Panc1 (cell line): ENCODE data around the gene AKAP8L. TPM values are rescaled to one million over a fixed set of nuclear protein-coding genes. Genes with fewer than 3 reads are reported as not detected.

Experiments used
- ATAC-seq: fragments of 200-7000 bp; cut with Tn5 transposase; 2 replicates; pipeline ENCODE4 v1.9.1; 2020; ENCODE audit warnings: mild to moderate bottlenecking, moderate library complexity
- Bru-seq: library from RNA; stranded (reverse); fragments of 400-500 nt; gene quantifications from one replicate; lab custom pipeline; 2021; lab: Mats Ljungman, UMichigan
- BruChase-seq, 2 experiments: library from RNA; stranded (reverse); fragments of 400-500 nt; gene quantifications; one replicate each; lab custom pipeline; 2021; lab: Mats Ljungman, UMichigan
- BruUV-seq: library from RNA; stranded (reverse); fragments of 400-500 nt; replicated peaks from 2 replicates; lab custom pipeline; 2021; lab: Mats Ljungman, UMichigan
- CTCF ChIA-PET: fragments of 300-600 bp; sonication (Branson Sonifier 250); formaldehyde crosslinking; loops from one replicate; lab custom pipeline; 2022; ENCODE audit warnings: antibody characterized with exemption; lab: Charles Lee
- POLR2A ChIA-PET: fragments of 300-600 bp; sonication (Branson Sonifier 250); formaldehyde crosslinking; loops from one replicate; lab custom pipeline; 2022; ENCODE audit warnings: antibody characterized with exemption; lab: Charles Lee
- DNase-seq: peaks from one replicate; pipeline ENCODE4 v3.0.0-alpha.2; 2010; ENCODE audit warnings: low read depth, low spot score
- H3K27ac ChIP-seq: 2 replicates; pipeline ENCODE4 v1.5.1; 2011; ENCODE audit warnings: mild to moderate bottlenecking, low read length, inconsistent platforms
- H3K27me3 ChIP-seq: fragments of 200-500 bp; sonication (Bioruptor generic); 2 replicates; pipeline ENCODE4 v1.6.0; 2014; ENCODE audit warnings: low read length, inconsistent platforms; ENCODE audit not compliant: control insufficient read depth, insufficient read depth
- H3K36me3 ChIP-seq: fragments of 200-500 bp; sonication (Bioruptor generic); 2 replicates; pipeline ENCODE4 v1.5.1; 2014; ENCODE audit warnings: inconsistent platforms, mild to moderate bottlenecking, low read length, moderate library complexity; ENCODE audit not compliant: control insufficient read depth, insufficient read depth
- H3K4me1 ChIP-seq: 2 replicates; pipeline ENCODE4 v1.5.1; 2011; ENCODE audit warnings: inconsistent platforms, mild to moderate bottlenecking, low read length, moderate library complexity; ENCODE audit not compliant: control insufficient read depth, insufficient read depth
- H3K4me3 ChIP-seq, 2 experiments: 2 replicates each; pipeline ENCODE4 v1.5.1; 2011 to 2012; ENCODE audit warnings: low read depth in 2 of 2, low read length in 2 of 2, mild to moderate bottlenecking in 2 of 2, inconsistent platforms in 1 of 2, moderate library complexity in 1 of 2
- H3K9me3 ChIP-seq: fragments of 200-500 bp; sonication (Bioruptor generic); 2 replicates; pipeline ENCODE4 v1.5.1; 2014; ENCODE audit warnings: low read depth, mild to moderate bottlenecking, inconsistent platforms, low read length, moderate library complexity; ENCODE audit not compliant: control insufficient read depth, insufficient read depth
- CTCF ChIP-seq: fragments of 450-650 bp; IDR thresholded peaks from 2 replicates; pipeline ENCODE4 v1.5.1; 2017; ENCODE audit warnings: mild to moderate bottlenecking
- POLR2AphosphoS5 ChIP-seq: IDR thresholded peaks from 2 replicates; pipeline ENCODE4 v1.6.1; 2012; ENCODE audit warnings: mild to moderate bottlenecking, low read depth, low read length, moderate library complexity
- REST ChIP-seq, 2 experiments: IDR thresholded peaks; 2 replicates each; pipeline ENCODE4 v1.6.1; 2011 to 2012; ENCODE audit warnings: low read depth in 2 of 2, control low read depth in 1 of 2, low read length in 1 of 2, mild to moderate bottlenecking in 1 of 2, moderate library complexity in 1 of 2; ENCODE audit not compliant: insufficient read depth in 1 of 2
- SIN3A ChIP-seq: IDR thresholded peaks from 2 replicates; pipeline ENCODE4 v1.6.1; 2012; ENCODE audit warnings: low read depth, mild to moderate bottlenecking, low read length, moderate library complexity, borderline replicate concordance; ENCODE audit not compliant: insufficient read depth
- TCF7L2 ChIP-seq: IDR thresholded peaks from 2 replicates; pipeline ENCODE4 v1.6.1; 2011; ENCODE audit warnings: mild to moderate bottlenecking, low read depth, low read length, inconsistent platforms
- in situ Hi-C: cut with HindIII; loops from 2 replicates; pipeline ENCODE4 v1.10.0; 2016; ENCODE audit warnings: low sequenced_read_pairs, low pct_unique_long_range_greater_than_20kb
- intact Hi-C: fragments of 100-400 bp; cut with micrococcal nuclease; formaldehyde crosslinking; loops from one replicate; pipeline ENCODE4 v1.10.0; 2022; ENCODE audit not compliant: unreplicated experiment
- long read RNA-seq: library from polyadenylated mRNA; unstranded; transcript quantifications from one replicate; pipeline ENCODE4 v2.0.0, GENCODE V29; 2021; ENCODE audit not compliant: unreplicated experiment
- polyA plus RNA-seq: library from polyadenylated mRNA; unstranded; fragments of >200 nt; gene quantifications from one replicate; pipeline ENCODE4 v1.2.1, GENCODE V29; 2012; ENCODE audit warnings: missing spikeins; ENCODE audit not compliant: insufficient read length
- total RNA-seq: library from RNA; stranded (reverse); gene quantifications from one replicate; pipeline ENCODE4 v1.2.1, GENCODE V29; 2021; ENCODE audit not compliant: unreplicated experiment

Gene AKAP8L
- total RNA-seq (65.5 TPM), Bru-seq, nascent RNA (percentile 77 among the genes with signal in this experiment), BruChase-seq, experiment 1, labeled RNA remaining after a 2-hour chase (percentile 74 among the genes with signal in this experiment), BruChase-seq, experiment 2, labeled RNA remaining after a 6-hour chase (percentile 80 among the genes with signal in this experiment)
- 63.6 TPM for polyA plus RNA-seq
- long read RNA-seq, transcript AKAP8L-201 (14 exons, 2,146 nt): major isoform, 75 of 121 reads
- long read RNA-seq, partial matches to known transcripts: 26 of 121 reads
- long read RNA-seq, other reads (novel, unspliced or antisense): 20 of 121 reads

- H3K4me1 ChIP-seq: peaks cover 13% of the 10 kb centered on the region
- H3K27ac ChIP-seq: peak within 1 kb of the TSS; percentile 89
- H3K4me3 ChIP-seq: peak within 1 kb of the TSS; percentile 94 to 97
- in situ Hi-C loops (no loop called here), intact Hi-C loops (loop anchor here (5.0 kb wide), 1 partner anchor 139 kb away; no protein-coding TSS in a partner anchor)
- BruUV-seq: no TSS peak
- peaks cover 9% of the 10 kb centered on the region; the same call in 1 of the 2 replicates for H3K36me3 ChIP-seq
- peak; percentile 96 for DNase-seq
- H3K9me3 ChIP-seq: no peaks in the 10 kb centered on the region
- no peak for TF ChIP-seq SIN3A
- TF ChIP-seq REST (IDR thresholded peaks at IDR 0.05; ENCODE audit: insufficient read depth in 1 of 2, low read depth in 2 of 2, low read length in 1 of 2): no peak
- TF ChIP-seq CTCF: peak; percentile 70; the same call in 1 of the 2 replicates
- TF ChIP-seq POLR2AphosphoS5: peak; percentile 81
- TF ChIP-seq TCF7L2: no peak
- H3K27me3 ChIP-seq: no peaks in the 10 kb centered on the region
- ChIA-PET CTCF (interaction anchor here (0.5 to 2.2 kb wide), 4 partner anchors 10 to 166 kb away, joined by 3 to 23 read pairs (median 3); no protein-coding TSS in a partner anchor), POLR2A (interaction anchor here (0.6 to 0.8 kb wide), 2 partner anchors 38 to 356 kb away, joined by 4 read pairs; no protein-coding TSS in a partner anchor)
- ATAC-seq: peak; percentile 96
Observed at GRCh38 chr19:15418579-15419412, at the start of gene AKAP8L. Gene AKAP8L (minus strand): TSS chr19:15418988. CDS start chr19:15418923, 65 bp downstream.

- BruUV-seq: no TSS peak
- H3K9me3 ChIP-seq: no peaks in the 10 kb centered on the region
- in situ Hi-C loops: no loop called here
- POLR2A ChIA-PET: interaction anchor here (0.7 kb wide), 1 partner anchor 449 kb away, joined by 5 read pairs; no protein-coding TSS in a partner anchor
- no peaks in the 10 kb centered on the region for H3K4me1 ChIP-seq
- CTCF ChIA-PET: no interaction called here
- intact Hi-C loops: no loop called here
- no peak for DNase-seq
- H3K27ac ChIP-seq: no peak overlapping the region
- ATAC-seq: no peak
- no peak for TF ChIP-seq CTCF
- H3K4me3 ChIP-seq: no peak overlapping the region
- no peaks in the 10 kb centered on the region for H3K36me3 ChIP-seq
- no peaks in the 10 kb centered on the region for H3K27me3 ChIP-seq
Observed at GRCh38 chr19:15467734-15468214, 49.0 kb upstream of the AKAP8L start.
